HG02973 (cell line): ENCODE measurements around the gene GCLC.
A peak's percentile ranks its signal among the peaks of the same experiment; 100 is the strongest.
"Not testable (repeated sequence)": the region's sequence is repeated elsewhere in the genome, so short reads cannot be mapped to it uniquely, and the experiment has no call there.

Source experiments
- ATAC-seq: cut with Tn5 transposase; IDR thresholded peaks from one replicate; pipeline ENCODE4 v1.9.1; 2021; ENCODE audit warnings: moderate library complexity; ENCODE audit not compliant: unreplicated experiment

Gene GCLC

GRCh38 chr6:53564401-53565065, 19.6 kb upstream of the GCLC start:
- no peak for ATAC-seq

DNA sequence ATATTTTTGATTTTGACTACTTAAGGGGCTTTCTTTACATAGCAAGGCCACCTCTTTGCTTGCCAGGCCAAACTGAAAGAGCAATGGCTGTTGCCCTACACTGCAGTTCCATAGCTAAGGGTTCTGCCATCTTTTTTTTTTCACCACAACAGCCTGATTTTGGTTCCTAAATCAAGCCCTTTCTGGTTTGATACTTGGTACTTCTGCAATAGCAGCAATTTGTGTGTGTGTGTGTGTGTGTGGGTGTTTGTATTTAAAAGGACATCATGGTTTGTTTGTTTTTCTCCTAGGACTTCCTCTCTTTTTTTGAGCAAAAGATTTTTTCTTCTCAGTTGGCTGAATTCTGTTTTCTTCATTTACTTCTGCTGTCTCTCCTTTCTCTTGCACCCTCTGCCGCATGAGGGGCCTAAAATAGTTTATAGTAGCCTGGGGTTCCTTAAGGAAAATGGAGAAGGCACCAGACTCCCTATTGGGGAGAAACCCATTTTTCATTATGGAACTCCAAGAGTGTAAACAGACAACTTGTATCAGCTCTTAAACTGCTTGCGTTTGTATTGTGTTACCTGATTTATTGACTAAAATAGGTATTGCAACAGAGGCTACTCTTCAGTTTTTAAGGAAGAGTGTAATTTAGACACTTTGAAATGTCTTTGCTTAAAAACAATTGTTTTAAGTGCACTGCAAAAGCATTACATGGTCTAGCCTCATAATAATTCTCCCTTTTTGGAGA, 12.2 kb upstream of the GCLC start:
- no peak for ATAC-seq

DNA sequence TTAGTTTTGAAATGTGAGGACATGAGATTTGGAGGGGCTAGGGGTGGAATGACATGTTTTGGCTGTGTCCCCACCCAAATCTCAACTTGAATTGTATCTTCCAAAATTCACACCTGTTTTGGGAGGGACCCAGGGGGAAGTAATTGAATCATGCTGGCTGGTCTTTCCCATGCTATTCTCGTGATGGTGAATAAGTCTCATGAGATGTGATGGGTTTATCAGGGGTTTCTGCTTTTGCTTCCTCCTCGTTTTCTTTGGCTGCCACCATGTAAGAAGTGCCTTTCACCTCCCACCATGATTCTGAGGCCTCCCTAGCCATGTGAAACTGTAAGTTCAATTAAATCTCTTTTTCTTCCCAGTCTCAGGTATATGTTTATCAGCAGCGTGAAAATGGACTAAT, 8.7 kb upstream of the GCLC start:
- ATAC-seq, result not testable (repeated sequence)

- not testable (repeated sequence) for ATAC-seq
Observed at GRCh38 chr6:53551681-53552080, 6.8 kb upstream of the GCLC start.

GRCh38 chr6:53547811-53548496, 3.1 kb upstream of the GCLC start:
- peak; percentile 67 for ATAC-seq

DNA sequence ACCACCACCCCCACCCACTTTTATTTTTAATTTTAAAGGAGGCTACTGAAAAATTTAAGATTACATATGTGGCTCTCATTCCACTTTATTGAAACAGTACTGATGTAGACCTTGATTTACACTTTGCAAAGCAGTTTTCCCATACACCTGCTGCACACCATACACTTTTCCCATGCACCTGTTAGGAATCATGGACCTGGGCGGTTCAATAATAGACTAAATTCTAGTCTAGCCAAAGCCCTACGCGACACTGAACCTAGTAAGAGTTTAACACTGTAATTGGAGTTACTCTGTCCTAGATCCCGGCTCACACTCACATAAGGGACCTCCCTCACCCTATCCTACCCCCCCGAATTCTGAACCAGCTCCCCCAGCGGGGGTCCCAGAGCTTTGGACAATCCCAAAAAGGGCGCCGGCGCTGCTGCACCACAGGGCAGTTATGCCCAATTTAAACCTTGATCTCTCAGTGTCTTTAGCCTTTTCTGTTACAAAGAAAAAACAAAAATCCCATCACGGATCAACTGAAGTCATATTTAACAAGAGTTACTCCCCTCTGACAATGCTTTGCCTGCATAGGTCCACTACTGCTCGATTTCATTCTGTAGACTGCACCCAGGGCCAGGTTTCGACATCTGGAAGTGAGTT, 2.4 kb upstream of the GCLC start:
- ATAC-seq, result peak; percentile 1

DNA sequence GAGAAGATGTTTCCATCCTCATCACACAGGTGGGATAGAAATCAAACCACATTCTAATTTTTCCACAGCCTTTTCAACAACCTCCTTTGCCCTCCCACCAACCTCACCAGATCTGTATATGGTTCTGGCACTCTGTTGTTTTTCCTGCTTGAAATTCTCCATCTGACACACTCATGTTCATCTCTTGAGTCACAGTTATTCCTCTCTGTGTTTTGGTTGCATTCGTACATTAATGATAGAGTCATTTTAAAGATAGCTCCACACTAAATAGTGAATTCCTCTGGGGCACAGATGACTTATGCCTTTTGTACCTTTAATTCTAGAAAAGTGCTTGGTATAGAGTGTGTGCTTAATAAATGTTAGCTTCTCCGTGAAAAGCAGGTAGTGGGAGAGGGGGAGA, 1.4 kb upstream of the GCLC start:
- no peak for ATAC-seq

GRCh38 chr6:53544217-53544469, 758 bp downstream of the GCLC start:
- ATAC-seq, result no peak

DNA sequence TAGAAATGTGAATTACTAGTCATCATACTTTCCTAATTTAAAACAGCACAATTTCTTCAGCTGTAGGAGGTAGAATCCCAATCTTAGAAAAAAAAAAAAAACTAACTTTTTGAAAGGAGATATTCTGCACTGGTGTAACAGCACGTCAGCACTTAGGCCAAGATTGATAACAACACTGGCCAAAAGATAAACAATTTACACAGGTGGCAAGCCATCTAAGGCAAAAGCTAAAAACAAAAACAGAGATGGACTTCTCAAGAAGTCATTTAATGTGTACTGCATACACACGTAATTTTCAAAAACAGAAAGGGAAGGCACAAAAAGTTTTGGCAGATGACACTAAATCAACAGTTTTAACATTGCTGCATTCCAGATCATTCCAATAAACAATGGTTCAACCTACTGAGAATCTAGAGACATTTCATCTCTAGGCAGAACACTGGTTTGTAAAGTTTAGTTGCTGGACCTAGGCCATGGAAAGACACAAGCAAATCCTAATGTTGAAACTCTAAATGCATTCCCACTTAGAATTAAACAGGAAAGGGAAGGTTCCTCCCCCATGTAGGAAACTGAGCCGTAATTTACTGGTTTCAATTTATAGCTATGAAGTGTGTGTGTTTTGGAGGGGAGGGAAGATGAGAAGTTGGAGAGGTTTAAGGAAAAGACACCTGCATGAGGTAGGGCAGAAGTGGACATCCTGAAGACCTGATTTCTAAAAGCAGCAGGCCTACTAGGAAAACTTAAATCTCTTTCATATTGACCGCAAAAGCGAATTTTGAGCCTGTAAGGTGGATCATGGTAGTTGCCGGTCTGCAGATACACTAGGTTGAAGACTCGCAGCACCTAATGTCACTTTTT, 1.3 kb downstream of the GCLC start:
- ATAC-seq, result no peak

GRCh38 chr6:53541900-53542299, 3.0 kb downstream of the GCLC start:
- ATAC-seq, result no peak

GRCh38 chr6:53540129-53540692, 4.7 kb downstream of the GCLC start:
- no peak for ATAC-seq

GRCh38 chr6:53539561-53539960, 5.3 kb downstream of the GCLC start:
- ATAC-seq, result no peak

DNA sequence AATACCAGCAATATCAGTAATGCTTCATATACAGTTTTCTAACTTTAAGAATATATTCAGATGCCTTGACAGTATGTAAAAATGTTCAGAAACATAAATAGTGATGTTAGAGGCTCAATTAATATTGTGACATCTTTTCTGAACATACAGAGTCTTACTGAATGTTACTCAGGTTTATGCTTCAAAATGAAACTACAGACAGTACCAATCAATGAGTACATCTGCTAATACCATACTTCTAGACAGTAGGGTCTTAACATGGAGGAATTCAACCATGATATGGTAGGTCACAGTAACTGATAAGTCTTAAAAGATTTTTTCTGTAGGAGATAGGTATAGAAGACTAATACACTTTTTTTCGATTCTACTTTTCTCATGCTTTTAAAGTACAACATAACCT, 8.3 kb downstream of the GCLC start:
- ATAC-seq, result no peak

DNA sequence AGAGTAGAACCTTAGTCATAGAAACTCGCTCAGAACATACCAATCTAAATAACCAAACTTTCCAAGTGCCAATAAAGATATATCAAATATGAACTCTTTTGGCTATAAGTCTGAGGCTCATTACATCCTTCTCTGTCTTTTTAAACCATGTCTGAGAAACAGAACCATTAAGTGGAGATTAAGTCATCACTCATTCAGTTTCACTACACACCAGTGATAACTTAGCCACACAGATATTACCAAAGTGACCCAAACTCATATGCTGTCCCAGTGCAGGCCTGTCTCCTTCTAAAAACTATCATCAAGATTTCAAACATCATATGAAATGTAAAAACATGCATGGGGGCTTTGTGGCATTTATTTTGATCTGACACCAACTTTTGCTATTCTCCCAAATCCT, 12.0 kb downstream of the GCLC start:
- ATAC-seq, result no peak

DNA sequence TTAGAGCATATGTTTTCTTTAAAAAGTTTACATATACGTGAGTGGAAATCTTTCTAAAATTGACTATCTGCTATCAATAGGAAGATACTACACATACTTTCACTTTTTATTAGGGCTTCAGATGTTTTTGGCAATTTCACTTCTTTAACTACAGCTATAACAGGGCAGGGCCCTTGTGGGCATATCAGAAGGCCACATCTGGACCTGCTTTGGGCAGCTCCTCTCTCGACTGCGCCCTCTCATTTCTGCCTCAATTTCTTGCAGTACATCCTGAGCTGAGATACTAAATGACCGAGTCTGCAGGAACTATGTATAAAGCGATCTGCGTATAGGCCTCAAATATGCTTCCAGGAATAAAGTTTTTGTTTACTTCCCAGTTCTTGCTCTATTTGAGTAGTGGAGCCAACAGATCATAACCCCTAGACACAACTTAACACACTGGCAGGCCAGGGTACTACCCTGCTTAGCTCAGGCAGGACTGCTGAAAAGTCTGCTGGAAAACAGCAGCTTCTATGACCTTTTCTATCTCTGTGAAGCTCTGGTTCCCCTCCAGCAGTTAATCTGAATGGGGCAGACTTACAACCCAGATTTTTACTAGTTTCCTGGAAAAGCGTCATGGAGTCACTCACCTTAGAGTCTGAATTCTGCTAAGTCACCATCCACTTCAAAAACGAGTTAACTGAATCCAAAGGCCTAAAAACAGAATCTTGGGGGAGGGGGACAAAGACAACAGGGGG, 12.7 kb downstream of the GCLC start:
- ATAC-seq, result no peak

DNA sequence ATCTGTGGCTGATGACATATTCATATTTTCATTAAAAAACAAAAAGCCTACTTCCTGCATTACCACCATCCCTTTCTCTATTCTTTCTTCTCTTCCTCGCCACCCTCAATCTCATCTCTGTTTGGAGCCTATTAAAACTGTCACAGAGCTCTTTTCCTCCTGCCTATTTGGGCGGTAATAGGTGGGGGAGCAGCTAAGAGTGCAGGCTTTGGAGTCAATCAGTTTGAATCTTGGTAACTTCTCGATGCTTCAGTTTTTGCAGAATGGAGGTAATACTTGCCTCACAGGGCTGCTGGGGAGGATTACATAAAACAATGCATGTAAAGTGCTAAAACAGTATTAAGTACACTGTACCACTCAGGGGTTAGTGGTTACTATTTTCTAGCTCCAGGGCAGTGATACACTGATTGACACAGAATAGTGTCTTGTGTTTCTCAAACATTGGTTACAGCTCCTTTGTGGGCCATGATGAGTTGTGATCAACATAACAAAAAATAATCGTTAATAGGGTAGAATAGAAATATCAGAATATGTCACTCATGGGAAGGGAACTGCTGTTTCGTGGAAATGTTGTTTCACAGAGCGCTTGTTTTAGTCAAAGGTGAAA, 14.0 kb downstream of the GCLC start:
- ATAC-seq, result no peak

DNA sequence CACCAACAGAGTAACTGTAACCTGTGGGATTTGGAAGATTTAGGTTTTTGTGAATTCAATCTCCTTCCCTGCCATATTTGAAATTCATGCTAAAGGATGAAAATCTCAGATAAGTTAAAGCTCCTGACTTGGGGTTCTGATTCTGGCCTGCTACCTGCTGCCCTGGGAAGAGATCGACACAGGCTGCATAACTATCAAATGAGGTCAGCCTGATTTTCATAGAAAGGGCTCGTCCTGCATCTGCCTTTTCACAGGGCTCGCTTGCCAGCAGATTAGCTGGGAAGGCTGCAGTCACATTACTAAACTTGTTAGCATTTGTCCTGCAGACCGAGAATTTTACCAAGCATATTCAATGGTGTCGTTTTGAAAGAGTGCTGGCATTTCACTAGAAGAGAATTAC, 14.6 kb downstream of the GCLC start:
- ATAC-seq, result no peak

DNA sequence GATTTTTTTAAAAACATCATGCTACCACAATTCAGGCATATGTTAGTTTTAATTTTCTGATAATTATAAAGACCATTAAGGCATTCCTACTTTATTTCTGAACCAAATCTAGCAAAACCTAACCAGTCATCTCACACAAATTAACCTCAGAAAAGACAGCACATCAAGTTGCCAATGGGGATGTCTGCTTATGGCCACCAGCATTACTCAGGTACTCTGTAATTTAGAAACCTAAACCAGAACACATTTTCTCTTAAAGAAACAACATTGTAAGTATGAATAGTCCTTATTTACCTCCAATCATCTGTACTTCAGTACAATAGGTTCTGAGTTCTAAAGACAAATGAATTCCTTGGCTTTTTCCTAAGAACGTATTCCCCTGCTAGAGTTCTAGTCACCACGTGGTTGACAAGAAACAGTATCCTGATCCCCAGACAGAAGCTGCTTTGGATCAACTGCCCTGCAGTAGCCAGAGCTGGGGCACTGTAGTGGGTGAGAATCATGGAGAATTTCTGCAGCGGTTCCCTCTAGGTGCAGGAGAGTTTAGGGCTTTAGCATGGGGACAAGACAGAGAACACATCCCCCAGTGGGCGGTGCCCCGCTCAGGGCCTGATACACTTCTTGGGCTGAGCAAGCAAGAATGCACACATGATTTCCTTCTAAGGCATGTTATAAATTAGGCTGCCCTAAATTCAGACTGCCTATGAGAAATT, 15.4 kb downstream of the GCLC start:
- ATAC-seq, result no peak

DNA sequence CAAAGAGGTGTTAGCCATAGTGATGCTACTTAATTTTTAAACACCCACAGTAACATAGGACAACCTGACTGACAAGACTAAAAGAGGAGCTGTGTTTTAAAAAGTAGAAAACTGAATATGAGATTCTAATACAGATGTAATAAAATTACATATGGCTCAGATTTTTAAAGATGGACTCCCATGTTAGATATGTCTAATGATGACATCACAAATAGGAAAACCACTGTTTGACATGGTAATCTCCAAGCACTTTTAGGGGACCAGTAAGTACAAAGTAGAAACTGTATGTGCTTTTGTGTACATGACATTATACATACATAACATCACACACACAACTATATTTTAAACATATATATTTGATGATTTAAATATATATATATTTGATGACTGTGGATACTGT, 16.8 kb downstream of the GCLC start:
- no peak for ATAC-seq
